Adipose tissue (tissue), 3 donors: Measurements from ENCODE around the gene MTCL1. TPM values are rescaled to one million over a fixed set of nuclear protein-coding genes. Genes with fewer than 3 reads are reported as not detected.

Experiments
- H3K27ac ChIP-seq: one replicate; pipeline ENCODE4 v1.5.1; 2013; ENCODE audit warnings: low read depth, low read length
- WGBS, 3 donors: extraction: QIAGEN DNeasy Blood & Tissue Kit; methylation state at CpG; one replicate each; pipeline ENCODE4 v1.1.7; 2013; 5-methylcytosine and 5-hydroxymethylcytosine counted together
- polyA plus RNA-seq, 3 donors: library from polyadenylated mRNA; stranded (reverse); fragments of 200-250 nt; gene quantifications; one replicate each; pipeline ENCODE4 v1.2.3, GENCODE V29; 2013
- donor health status: healthy with polysubstance abuse.
- donor health status: Bipolar disorder and iron deficiency.
- donor health status: healthy.

The MTCL1 gene
- polyA plus RNA-seq, 3 donors = 0.83 to 2.5 (median 1.7) TPM

DNA sequence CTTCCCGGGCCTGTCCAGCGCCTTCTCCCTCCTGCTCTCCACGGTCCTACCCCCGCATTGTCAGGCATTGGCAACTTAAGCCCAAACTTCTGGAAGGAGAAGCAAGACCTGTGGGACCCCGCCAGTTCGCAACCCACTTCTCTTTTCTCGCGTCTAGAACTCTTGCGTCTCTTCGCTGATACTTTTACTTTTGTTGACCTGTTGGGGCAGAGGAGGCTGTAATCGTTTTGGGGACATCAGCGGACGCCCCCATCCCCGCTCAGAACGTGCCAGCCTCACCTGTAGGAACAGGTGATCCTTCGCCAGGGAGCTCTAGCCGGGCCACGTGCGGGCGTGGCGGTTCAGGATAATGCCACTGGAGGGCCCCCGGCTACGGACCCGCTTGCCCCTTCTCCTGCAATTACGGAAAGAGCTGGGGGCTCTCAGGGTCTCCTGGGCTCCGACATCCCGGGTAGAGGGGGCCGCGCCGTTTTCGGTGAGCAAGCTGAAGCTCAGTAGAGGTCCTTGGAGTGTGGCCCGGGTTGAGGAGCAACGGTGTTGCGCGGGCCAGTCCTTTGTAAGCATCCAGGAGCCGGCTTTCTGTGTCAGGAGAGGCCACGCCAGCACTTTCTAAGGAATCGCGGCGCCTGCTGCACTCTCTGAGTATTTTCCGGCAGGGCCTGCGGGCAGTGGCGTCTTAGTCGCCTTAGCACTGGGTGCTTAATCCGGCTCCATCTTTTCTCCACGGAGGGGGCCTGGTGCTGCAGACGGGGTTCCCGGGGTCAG, 1.6 kb downstream of the MTCL1 start:
- no peak overlapping the region for H3K27ac ChIP-seq
- WGBS, 3 donors = 6 to 12% (median 10%) methylated on average over 46 to 48 of the region's 48 CpGs

GRCh38 chr18:8707556-8708300, 2.4 kb downstream of the MTCL1 start:
- WGBS, 3 donors = 51 to 59% (median 56%) methylated on average over 4 of the region's 4 CpGs
- no peak overlapping the region for H3K27ac ChIP-seq

- no peak overlapping the region for H3K27ac ChIP-seq
- 88 to 91% (median 90%) methylated on average over 9 of the region's 9 CpGs for WGBS, 3 donors
Observed at GRCh38 chr18:8708670-8709069, 3.3 kb downstream of the MTCL1 start.

DNA sequence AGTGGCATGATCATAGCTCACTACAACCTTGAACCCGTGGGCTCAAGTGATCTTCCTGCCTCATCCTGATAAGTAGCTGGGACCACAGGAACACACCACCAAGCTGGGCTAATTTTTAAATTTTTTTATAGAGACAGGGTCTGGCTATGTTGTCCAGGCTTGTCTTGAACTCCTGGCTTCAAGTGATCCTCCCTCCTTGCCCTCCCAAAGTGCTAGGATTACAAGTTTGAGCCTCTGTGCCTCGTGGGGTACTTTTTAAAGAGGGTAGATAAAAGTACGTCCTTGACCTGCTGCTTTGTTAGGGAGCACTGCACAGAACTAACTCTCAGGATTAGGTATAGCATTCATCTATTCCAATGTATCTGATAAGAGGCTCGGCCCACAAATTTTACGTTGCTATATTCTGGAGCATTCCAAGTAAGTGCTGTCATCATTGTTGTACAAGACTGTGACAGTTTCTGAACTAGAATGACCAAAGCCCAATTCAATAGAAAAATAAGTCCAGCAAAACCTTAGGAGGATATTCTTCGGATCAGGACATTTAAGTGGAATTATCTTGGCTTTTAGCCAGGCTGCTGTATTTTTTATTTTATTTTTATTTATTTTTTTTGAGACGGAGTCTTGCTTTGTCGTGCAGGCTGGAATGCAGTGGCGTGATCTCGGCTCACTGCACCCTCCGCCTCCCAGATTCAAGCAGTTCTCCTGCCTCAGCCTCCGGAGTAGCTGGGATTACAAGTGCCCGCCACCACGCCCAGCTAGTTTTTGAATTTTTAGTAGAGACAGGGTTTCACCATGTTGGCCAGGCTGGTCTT, 4.1 kb downstream of the MTCL1 start:
- WGBS, 3 donors = 83 to 91% (median 90%) methylated on average over 14 of the region's 14 CpGs
- H3K27ac ChIP-seq = no peak overlapping the region

GRCh38 chr18:8711736-8712135, 6.4 kb downstream of the MTCL1 start:
- WGBS, 3 donors = 86 to 91% (median 90%) methylated on average over 5 of the region's 5 CpGs
- H3K27ac ChIP-seq = no peak overlapping the region

DNA sequence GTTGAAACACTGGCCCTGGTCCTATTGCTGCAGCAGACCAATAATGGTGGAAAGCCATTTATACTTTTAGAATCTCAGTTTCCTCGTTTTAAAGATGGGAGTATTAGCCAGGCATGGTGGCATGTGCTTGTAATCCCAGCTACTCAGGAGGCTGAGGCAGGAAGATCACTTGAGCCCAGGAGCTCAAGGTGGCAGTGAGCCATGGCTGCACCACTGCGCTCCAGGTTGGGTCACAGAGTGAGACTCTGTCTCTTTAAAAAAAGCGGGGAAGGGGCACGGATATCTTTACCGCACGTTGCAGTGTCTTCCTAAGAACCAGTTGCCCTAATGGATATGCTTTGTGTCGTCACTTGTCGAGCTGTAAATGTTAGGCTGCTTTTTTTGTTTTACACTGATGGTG, 8.3 kb downstream of the MTCL1 start:
- H3K27ac ChIP-seq = no peak overlapping the region
- 56 to 62% (median 59%) methylated on average over 8 of the region's 8 CpGs for WGBS, 3 donors

DNA sequence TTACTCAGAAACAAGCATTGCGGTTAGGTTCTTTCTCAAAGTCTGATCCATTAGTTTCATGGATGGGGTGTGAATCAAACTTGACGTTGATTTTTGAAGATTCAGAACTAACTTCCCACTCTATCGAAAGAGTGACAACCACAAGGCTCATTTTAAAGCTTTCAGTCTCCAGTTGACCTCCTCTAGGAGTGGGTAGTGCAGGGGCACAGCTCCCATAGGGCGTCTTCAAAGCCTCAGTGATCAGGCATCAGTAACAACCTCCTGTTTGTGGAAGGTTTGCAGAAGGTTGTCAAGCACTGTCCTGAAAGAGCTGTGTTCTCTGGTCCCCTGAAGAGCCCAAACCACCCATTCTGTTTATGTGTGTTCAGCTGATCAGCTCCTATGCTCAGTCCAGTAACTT, 10.2 kb downstream of the MTCL1 start:
- WGBS, 3 donors = 82 to 95% (median 90%) methylated on average over 4 of the region's 4 CpGs

GRCh38 chr18:8717011-8717770, 11.8 kb downstream of the MTCL1 start:
- WGBS, 3 donors = 80 to 92% (median 86%) methylated on average over 13 of the region's 13 CpGs
- no peak overlapping the region for H3K27ac ChIP-seq

More for the DNA sequence above, 10.2 kb downstream of the MTCL1 start:
- H3K27ac ChIP-seq = no peak overlapping the region

DNA sequence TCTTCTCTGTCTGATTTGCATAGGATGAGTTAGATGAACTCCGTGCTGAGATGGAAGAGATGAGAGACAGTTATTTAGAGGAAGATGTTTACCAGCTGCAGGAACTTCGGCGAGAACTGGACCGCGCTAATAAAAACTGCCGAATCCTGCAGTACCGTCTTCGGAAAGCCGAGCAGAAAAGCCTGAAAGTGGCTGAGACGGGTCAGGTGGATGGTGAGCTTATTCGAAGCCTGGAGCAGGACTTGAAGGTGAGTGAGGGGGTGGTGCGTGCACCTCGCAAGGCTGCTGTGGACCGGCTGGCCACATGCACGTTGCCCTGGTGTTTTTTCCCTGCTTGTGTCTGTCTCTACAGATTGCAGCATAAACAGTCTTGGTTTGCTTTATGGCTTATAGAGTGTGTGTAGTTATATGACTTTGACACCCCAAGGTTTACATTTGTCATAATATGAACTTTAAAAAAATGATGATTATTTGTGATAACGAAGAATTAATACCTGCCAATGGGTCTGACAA, 13.1 kb downstream of the MTCL1 start:
- no peak overlapping the region for H3K27ac ChIP-seq
- WGBS, 3 donors = 86 to 90% (median 89%) methylated on average over 16 of the region's 16 CpGs

- H3K27ac ChIP-seq = no peak overlapping the region
- WGBS, 3 donors = 48 to 75% (median 50%) methylated on average over 4 of the region's 4 CpGs
Observed at GRCh38 chr18:8719192-8719591, 13.8 kb downstream of the MTCL1 start.

DNA sequence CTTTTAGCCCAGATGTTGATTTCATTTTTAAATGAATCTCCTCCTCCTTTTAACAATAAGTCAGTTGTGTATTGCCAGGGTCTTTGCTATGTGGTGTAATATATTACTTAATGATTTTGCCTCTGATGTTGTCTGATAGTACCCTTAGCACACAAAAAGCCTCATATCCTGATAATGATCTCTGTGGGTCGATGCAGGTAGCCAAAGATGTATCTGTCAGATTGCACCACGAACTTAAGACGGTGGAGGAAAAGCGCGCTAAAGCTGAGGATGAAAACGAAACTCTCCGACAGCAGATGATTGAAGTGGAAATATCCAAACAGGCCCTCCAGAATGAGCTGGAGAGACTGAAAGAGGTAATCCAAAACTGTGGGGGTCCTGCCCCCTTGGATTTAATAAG, 14.8 kb downstream of the MTCL1 start:
- WGBS, 3 donors = 91 to 93% (median 91%) methylated on average over 7 of the region's 7 CpGs
- no peak overlapping the region for H3K27ac ChIP-seq

GRCh38 chr18:8721094-8721669, 15.8 kb downstream of the MTCL1 start:
- H3K27ac ChIP-seq = no peak overlapping the region
- 74 to 92% (median 90%) methylated on average over 9 of the region's 9 CpGs for WGBS, 3 donors

DNA sequence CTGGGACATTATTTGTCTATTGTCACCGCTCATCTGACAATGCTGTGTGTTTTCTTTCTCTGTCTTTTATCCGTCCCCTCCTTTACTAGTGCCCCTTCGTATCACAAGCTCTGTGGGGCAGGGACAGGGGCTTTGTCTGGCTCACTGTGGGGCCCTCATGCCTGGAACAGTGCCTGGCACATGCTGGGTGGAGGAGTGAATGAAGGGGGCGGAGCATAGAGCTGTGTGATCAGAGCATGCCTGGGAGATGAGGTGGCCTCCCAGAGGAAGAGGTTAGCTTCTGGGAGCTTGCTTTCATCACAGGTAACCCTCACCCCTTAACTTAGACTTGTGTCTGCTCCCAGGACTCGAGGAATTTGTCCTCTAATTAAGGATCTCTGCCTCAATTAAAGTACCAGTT, 16.4 kb downstream of the MTCL1 start:
- WGBS, 3 donors = 70 to 89% (median 74%) methylated on average over 5 of the region's 5 CpGs
- no peak overlapping the region for H3K27ac ChIP-seq

DNA sequence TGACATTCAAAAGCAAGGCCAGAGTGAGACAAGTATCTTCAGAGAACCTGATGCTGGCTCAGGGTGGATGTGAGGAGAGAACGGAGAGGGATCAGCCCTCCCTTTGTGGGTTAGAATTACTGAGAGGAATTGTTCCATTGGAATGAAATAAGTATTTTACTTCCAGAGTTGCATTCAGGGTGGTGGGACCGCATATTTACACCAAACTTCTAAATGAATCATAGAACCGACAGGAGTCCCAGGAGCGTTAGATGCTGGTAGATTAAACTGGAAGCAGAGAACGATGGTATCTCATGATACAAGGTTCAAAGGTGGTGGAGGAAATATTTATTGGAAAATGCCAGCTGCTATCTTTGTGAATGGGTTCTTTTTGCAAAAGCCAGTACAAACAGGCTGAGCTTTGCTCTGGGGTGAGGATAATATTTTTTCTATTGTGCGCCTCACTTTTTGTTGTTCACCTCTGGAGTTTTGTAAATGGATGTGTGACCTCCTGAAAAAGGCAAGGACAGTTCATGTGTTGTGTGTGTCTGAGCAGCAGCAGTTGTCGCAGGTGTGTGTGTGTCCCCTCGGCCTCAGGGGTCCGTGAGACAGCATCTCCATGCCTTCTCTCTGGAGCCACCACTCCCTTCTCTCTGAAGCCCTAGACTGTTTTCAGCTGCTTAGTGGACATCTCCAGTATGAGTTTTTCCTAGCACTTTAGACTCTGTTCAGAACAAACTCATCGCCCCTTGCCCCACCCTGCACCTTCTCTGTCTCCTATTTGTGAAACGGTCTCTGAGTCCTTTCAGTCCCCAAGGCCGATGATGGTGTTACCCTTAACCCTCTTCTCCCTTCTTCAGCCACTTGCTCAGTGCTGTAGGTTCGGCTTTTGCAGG, 17.8 kb downstream of the MTCL1 start:
- WGBS, 3 donors = 84 to 92% (median 90%) methylated on average over 13 of the region's 13 CpGs
- no peak overlapping the region for H3K27ac ChIP-seq

GRCh38 chr18:8724452-8724851, 19.1 kb downstream of the MTCL1 start:
- no peak overlapping the region for H3K27ac ChIP-seq
- WGBS, 3 donors = 71 to 89% (median 82%) methylated on average over 6 of the region's 6 CpGs

- whole genome bisulfite sequencing, 3 donors = 82 to 99% (median 98%) methylated on average over 3 to 17 of the region's 17 CpGs
- H3K27ac ChIP-seq = no peak overlapping the region
Observed at GRCh38 chr18:8726281-8726680, 20.9 kb downstream of the MTCL1 start.
